ENCODE data around the gene ARHGAP28.
"Not testable (repeated sequence)": the region's sequence is repeated elsewhere in the genome, so short reads cannot be mapped to it uniquely, and the experiment has no call there.

ARHGAP28 gene

DNA sequence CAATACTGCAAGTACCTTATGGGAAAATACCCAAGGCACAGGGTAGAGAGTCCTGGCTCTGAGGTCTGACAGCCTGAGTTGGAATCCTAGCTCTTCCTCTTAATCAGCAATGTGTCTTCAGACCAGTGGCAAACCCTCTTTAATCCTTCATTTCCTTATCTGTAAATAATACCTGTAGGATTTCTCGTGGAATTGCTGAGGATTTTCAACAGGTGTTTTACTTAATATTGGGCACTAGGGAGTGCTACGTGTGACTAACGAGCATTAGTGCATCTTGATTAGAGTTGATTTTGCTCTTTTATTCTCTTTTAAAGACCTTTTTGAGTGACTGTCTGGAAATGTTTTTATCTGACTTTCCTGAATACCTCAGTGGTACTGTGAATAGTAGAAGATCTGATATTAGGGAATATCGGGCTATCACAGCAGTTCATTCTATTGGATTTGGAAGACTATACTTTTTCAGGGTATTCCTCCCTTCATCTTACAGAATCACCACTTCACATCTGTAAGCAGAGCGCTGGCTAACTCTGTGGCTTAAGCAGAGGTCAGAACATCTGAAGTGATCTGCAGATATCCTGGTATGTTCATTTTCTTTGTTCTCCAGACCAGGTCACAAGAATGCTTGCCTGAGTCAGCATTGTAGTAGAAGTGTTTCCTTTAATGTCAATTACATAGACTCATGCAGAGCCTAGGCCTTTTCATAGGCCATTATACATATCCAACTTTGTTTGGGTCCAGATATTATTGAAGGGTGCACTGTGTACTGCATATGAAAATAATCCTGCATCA is 49.1 kb downstream of the ARHGAP28 start:
- DNase-seq, result no peak

DNA sequence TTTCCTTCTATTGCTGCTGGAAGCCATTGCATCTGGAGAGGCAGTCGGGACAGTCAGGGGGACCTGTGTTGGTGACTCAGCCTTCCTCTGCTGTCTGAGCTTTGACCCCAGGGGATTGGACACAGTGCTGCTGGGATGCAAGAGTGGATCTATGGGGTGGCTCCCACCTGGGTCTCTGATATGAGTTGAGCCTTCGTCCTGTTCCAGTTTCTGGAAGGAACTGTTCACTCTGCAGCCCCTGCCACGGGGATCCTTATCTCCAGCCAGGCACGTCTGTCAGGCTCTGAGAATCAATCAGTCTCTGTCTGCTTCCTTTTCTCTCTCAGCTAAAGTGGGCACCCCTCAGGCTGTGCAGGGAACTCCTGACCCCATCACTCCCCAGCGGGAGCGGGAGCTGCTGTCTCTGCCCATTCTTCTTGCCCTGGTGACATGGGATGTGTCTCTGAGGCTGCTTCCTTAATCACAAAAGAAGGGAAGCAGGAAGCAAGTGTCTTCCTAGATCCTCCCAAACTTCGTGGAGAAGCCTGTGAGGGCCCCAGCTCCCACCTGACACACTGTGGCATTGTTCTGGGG is 51.7 kb downstream of the ARHGAP28 start:
- DNase-seq, result no peak

DNA sequence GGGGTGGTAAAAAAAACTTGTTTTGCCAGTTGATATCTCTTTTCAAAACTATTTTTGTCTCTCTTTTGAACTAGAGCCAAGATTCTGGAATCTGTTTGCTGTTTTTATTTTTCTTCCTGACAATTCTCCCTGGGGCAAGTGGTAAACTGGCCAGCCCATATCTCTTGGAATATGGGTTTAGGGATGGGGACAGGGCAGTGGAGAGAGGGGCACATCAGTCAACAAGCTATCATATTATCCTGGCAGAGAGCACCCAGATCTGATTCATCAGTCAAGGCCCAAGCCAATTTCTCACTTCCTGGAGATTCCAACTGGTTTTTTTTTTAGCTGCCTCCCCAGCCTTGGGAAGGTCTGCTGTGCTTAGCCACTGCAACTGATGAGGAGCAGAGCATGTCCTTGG is 52.3 kb downstream of the ARHGAP28 start:
- DNase-seq, result no peak

DNA sequence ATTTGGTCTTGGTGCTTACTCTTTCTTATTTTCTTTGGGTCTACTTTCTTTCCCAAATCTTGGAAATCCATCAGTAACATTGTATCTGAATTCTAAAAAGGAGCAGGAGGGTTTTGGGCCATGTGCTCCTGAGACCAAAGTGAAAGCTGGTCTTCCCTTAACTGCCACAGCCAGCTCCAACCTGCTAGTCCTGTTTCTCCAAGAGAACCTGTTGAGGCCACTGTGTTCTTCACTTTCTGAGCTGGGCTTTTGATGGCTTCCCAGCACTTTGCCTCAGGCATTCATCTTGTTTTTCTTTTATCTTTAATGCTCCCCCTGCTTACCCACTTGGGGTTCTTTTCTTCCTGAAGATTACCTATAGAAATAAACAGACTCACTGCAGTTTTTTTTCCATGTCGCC is 53.3 kb downstream of the ARHGAP28 start:
- DNase-seq, result no peak

DNA sequence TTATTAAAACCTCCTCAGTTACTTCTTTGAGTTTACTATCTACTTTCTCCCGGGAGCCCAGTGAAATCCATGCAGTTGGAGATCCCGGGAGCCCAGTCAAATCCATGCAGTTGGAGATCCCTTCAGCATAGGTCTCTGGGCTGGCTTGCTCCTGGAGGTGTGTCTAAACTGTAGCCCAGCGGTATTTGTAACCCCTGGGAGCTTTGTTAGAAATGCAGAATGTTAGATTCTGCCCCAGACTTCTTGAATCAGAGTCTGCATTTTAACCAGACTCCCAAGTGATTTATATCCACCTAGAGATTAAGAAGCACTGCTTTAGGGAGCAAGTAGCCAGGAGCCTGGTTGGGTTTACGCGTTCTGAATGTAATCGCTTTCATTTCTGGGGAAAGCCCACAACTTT is 54.5 kb downstream of the ARHGAP28 start:
- no peak for DNase-seq

DNA sequence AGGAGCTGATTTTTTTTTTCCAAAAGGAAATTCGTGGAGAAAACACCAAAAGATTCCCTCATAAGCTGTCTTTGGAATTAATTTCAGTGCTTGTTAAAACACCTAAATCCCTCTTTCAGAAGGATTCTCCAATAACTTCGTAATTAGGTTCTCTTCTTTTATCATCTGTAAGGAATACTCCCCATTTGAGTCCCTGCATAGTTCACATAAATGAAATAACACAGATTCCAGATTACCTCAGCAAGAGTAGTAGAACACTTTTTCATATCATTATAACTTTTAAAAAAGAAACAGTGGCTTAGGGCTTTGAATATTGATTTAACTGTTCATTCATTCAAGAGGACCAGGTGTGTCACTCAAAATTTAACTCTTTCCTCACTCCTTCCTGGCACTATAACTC is 55.5 kb downstream of the ARHGAP28 start:
- no peak for DNase-seq

DNA sequence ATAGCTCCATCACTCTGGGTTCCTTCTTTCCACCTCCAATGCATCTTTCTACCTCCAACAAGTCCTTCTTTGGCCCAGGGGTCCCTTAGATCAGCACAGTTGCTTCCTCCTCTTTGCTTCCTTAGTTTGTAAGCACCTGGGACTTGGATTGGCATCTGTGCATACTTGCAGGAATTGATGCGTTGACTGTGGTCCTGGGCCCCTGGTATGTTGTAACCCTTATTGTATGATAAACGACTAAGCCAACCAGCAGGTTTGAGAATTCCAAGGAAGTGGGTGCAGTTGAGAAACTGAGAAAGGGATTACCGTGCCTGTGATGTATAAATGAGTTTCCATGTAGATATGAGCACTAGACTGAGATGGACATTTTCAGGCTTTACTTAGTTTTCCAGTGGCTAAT is 55.9 kb downstream of the ARHGAP28 start:
- DNase-seq, result no peak

DNA sequence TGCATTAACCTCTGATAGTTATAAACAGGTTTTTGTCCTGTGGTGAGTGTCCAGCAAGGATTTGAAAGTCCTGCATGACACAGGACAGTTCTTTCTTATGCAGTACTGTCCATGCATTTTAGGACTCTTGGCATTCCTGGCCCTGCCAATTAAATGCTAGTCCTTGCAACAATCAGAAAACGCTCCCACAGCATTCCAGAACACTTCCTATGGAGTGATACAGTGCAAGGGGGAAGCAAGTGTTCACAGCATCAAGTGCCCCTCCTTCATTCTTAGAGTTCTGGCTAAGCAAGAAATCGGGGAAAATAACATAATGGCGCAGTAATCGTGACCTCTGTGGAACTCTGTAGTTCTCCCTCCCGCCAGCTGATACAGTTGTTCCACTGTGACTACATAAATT is 62.9 kb downstream of the ARHGAP28 start:
- DNase-seq, result no peak

DNA sequence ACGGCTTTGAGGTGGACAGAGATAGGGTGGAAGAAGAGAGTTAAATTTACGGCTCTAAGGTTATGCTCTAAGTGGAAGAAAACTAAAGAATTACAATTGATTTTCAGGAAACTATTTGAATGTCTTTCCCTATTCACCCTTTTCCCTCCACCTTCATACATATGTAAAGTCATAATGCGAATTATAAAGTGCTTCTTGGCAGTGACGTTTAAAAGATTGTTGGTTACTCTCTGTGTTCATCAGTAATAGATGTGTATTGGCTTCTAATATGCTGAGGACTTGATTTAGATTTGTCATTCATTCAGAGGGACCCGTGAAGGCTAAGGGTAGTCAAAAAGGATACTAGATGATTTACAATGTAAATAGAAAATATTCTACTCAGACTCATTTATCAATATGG is 63.9 kb downstream of the ARHGAP28 start:
- DNase-seq, result no peak

DNA sequence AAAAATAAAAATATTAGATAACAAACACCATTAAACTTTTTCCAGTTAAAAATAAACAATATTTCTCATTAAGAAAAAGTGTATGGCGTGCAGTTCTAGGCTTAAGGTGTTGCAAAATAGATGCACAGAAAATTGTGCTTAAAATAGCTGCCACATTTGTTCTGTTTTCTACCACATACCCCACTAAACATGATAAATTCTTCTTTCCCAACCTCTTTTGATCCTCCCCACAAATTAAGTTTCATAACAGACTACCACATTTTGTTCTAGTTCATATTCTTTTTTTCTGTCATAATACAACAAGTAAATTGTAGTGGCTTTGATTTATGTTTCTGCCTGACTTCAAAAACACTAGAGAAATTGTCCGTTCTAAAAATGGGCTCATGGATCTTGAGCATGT is 64.5 kb downstream of the ARHGAP28 start:
- no peak for DNase-seq

DNA sequence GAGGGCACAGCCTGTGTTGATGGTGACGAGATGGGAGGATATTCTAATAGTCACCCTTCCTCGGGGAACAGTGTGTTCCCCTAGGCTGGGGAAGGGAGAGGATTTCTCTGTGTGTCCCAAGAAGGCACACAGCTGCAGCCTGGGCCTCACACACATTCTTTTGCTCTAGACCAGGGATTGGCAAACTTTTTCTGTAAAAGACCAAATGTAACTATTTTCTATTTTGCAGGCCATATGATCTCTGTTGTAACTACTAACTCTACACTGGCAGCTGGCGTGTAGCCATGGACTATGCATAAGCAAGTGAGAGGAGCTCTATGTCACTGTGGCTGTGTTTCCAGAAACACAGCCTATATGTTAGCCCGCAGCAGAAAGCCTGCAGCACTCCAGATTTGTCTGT is 65.8 kb downstream of the ARHGAP28 start:
- no peak for DNase-seq

DNA sequence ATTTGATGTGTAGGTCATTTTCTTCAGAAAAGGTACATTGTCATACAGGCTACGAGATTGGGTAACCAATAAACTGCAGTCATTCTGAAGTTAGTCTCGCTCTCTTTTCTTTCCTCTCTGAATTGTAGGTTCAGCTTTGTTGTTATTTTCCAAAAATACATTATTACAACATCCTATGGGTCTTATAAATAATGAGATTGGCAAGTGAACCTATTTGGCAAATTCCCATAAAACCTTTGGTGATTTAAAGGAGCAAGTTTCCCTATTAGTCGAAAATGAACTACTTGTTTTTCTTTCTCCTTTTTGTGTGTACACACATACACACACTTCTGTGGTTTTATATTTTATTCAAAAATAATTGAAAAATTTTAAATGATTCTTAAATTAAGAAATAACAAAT is 67.0 kb downstream of the ARHGAP28 start:
- no peak for DNase-seq

DNA sequence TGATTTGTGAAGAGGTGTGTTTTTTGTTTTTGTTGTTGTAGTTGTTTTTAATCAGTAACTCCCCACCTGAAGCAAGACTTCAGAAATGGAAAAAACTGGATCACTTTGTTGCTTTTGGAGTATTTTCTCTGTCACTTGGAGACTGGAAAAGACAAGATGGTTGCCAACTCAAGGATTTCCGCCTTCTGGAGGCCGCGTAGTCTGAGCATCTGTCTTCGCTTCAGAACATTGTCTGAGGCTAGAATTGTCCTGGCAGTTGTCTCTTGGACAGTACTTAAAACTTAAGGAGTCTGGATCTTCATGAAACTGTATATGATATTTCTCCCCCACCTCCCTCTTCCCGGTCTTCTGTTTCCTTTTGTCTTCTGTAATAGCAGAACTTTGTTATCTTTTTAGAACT is 67.7 kb downstream of the ARHGAP28 start:
- DNase-seq, result no peak

DNA sequence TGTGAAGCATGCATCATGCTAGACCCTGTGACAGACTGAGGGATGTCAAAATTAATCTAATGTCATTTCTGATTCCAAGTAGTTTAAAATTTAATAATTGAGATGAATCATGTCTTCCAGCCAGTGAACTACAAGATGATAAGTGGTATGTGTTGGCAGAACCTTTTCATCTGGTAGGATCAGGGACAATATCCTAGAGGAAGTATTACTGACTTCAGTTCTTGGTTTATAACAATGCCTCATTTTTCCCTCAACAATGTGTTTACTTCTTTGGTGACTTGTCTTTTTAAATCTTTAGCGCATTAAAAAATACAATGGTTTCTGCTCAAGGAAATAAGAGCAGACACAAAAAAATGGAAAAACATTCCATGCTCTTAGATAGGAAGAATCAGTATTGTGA is 69.4 kb downstream of the ARHGAP28 start:
- no peak for DNase-seq

DNA sequence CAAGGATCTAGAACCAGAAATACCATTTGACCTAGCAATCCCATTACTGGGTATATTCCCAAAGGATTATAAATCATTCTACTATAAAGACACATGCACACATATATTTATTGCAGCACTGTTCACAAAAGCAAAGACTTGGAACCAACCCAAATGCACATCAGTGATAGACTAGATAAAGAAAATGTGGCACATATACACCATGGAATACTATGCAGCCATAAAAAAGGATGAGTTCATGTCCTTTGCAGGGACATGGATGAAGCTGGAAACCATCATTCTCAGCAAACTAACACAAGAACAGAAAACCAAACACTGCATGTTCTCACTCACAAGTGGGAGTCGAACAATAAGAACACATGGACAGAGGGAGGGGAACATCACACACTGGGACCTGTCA is 70.8 kb downstream of the ARHGAP28 start:
- DNase-seq, result not testable (repeated sequence)

DNA sequence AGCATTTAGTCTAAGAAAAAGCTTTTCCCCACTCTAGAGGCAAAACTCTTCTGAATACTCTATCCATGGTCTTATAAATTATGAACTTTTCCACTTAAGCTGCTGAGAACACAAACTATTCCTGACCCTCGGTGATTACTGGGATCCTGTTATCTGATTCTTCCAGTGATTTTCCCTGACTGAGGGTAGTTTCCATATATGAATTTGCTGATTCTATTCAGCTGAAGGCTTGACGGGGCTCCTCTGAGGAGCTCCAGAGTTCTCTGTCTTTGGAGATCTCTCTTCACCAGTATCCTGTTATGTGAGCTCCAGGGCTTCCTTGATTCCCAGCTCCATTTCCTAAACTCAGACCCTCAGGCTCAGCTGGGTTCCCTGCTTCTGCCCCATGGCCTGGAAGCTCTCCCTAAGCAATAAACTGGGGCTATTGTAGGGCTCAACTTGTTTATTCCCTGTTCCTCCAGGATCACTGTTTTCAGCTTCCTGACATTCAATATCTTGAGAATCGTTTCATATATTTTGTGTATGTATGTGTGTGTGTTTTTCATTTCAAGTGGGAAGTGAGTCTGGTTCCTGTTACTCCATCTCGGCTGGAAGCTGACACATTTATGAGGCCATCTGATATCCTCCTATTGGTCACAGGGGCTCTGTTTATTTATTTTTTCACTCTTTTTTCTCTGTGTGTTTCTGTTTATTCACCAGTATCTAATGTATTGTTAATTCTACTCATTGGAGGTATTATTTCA is 78.2 kb downstream of the ARHGAP28 start:
- DNase-seq, result no peak

DNA sequence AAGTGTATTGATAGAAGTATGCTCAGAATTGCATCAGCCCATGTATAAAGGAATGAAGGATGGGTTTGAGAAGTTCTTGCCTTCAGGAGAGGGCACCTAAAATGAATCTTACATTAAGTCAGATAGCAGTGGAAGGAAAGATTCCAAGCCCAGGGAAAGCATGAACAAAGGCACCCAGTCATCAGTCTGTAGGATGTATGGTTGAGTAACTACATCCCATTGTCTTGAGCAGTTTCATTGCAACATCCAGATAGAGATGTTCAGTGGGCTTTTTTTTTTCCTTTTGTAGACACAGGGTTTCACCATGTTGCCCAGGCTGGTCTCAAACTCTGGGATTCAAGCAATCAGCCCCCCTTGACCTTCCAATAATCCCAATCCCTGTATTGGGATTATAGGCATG is 80.7 kb downstream of the ARHGAP28 start:
- no peak for DNase-seq

DNA sequence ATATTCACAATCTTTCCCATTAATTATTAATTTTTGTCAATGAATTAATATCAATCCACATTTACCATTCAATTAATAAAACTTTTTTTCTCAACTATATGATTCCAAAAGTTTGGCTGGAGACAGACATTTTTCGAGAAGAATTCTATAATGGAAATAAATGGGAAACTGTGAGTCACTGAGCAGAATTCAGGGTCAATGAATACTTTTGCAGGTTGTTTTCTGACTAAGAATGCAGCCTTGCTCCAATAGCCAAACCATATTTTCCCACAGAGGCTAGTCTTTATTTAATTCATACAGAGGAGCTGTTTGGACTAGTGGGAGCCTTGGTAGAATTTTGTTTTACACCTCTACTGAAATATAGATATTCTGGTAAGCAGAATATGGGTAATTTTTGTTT is 82.3 kb downstream of the ARHGAP28 start:
- DNase-seq, result no peak

DNA sequence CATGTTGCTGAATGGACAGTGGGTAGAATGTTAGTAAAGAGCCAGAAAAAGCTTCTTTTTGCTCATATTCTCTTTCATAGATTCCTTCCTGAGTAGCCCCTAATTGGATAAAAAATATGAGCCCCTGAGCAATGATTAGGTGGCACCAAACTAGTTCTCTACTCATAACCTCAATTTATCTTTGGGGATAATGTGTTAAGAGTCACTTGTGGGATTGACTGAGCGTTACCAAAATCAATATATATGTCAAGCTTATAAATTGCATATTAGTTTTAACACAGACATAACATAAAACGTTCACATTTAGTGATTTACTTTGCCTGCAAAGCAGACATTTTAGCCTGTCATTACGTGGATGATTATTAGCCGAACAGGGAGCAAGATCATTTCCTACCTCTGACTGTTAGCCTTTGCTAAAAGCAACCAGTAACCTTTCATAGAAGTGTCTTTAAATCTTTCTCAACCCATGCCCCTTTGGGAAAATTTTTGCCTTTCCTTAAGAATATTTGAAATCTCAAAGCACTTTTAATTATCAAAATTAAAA is 85.4 kb downstream of the ARHGAP28 start:
- no peak for DNase-seq

DNA sequence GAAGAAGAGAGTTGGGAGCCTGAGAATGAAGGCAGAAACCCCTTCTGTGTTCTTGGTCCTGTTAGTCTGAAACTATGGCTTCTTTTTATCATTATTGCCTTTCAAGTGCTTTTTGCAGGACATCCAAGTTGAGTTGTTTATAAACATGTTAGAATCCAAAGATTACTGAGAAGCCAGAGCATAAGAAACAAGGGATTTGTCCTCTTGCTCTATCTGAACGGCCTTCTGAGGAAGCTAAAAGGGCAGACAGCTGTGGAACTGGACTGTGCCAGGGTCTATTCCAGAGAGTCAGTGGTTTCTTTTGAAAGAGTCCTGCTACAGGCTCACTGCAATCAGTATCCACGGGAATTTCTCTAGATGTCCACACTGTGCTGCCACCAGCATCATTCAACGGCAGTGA is 86.6 kb downstream of the ARHGAP28 start:
- DNase-seq, result no peak

DNA sequence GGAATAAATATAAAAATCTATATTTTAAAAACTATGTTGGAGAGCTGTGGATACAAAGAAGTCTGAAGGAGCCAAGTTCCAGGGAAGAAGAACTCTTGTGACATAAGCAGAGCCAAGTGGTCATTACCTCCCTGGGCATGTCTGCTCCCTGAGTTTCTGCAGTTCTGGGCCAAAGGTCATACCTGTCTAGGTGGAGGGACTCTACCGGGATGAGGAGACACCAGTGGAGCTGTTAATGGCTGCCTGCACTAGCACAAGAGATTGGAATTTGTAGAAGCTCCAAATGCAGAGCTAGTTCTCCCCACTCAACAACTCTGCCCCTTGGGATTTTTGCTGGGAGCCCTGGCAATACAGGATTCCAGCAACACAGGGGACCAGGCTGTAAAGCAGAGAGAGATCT is 89.8 kb downstream of the ARHGAP28 start:
- no peak for DNase-seq

DNA sequence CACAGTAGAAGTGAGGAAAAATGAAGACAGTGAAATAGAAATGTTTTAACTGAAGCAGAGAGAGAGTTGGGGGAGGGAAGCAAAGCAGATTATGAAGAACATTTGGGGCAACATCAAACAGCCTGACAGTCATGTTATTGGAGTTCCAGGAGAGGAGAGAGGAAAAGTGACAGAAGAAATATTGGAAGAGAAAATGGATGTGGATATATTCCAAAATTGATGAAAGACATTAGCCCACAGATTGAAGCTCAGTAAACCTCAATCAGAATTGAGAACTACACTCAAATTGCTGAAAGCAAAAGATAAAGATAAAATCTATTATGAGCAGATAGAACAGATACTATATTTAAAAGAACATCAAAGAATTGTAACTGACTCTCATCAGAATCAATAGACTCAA is 90.8 kb downstream of the ARHGAP28 start:
- DNase-seq, result no peak

DNA sequence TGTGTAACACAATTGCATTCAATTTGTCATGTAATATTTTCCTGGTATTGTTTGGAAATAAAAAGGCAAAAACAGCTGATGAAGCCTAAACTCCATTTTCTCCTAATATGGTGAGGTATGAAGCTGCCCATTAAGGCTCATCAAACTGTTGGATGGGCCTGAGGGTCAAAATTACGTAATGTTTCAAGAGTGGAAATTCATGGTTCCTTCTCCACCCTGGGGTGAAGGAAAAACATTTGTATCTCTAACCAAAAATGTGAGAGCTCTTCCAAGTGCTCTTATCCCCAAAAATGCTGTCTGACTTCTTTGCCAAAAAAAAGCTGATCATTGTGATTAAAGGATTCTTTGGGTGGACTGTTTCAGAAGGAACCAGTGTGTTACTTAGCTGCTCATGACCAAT is 91.8 kb downstream of the ARHGAP28 start:
- no peak for DNase-seq

DNA sequence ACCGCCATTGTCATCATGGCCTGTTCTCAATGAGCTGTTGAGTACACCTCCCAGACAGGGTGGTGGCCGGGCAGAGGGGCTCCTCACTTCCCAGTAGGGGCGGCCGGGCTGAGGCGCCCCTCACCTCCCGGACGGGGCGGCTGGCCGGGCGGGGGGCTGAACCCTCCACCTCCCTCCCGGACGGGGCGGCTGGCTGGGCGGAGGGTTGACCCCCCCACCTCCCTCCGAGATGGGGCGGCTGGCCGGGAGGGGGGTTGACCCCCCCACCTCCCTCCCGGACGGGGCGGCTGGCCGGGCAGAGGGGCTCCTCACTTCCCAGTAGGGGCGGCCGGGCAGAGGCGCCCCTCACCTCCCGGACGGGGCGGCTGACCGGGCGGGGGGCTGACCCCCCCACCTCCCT is 97.6 kb downstream of the ARHGAP28 start:
- DNase-seq, result not testable (repeated sequence)

Data from activated CD4-positive, alpha-beta T cell treated with anti-CD3 and anti-CD28 coated beads, Interleukin-10, Interleukin-2, amounts not matched to agents 100 ng/mL and 50 ng/mL, durations not matched to agents 16 hours and 8 hours (primary cell).